ENCODE data around the gene CPNE5.
"Not testable (repeated sequence)": the region's sequence is repeated elsewhere in the genome, so short reads cannot be mapped to it uniquely, and the experiment has no call there.

CPNE5 gene

DNA sequence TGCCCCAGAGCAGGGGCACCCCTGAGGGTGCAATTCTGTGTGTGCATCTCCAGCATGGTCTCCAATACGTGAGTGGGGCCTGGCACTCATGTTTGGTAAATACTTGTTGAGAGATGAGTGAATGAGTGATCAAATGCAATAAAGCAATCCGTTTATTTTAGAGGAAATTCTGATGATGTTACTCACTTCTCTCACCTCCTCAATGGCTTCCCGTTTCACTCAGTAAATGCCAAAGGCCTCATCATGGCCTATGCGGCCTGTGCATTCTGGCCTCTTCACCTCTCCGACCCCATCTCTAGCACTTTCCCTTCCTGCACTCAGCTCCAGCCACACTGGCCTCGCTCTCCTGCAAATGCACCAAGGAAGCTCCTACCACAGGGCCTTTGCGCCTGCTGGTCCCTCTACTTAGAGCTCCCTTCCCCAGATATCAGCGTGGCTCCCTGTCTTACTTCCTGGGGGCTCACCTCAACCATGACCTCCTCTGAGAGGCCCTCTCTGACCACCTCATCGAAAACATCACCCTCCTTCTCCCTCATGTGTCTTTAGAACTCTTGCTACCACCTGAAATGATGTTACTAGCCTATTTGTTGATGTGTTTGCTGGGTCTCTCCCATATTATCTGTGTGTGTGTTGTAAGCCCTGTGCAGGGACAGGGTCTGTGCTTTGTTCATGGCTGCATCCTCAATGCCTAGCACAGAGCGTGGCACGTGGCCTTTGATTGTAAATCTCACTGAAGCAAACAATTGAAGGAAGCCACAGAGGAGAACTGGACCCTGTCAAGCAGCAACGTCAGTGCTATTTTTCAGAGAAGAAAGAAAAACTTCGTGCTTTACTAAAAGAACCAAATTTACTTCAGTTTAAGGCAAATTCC is 99.1 kb downstream of the CPNE5 start:
- no peak for FAIRE-seq

DNA sequence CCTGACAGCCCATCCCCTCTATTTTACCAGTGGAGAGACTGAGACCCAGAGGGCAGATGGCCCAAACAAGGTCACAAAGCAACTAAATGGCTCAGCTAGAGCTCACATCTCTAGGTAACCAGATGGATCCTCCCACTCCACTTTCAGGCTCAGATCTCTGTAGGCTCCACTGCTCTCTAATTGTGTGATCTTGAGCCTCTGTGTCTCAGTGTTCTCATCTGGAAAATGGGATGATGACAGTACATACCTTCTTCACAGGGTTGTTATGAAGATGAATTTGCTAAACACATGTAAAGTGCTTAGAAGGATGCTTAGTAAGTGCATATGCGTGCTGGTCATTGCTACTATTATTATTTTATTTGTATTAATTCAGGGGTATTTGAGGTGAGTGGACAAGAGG is 101.1 kb downstream of the CPNE5 start:
- no peak for FAIRE-seq

DNA sequence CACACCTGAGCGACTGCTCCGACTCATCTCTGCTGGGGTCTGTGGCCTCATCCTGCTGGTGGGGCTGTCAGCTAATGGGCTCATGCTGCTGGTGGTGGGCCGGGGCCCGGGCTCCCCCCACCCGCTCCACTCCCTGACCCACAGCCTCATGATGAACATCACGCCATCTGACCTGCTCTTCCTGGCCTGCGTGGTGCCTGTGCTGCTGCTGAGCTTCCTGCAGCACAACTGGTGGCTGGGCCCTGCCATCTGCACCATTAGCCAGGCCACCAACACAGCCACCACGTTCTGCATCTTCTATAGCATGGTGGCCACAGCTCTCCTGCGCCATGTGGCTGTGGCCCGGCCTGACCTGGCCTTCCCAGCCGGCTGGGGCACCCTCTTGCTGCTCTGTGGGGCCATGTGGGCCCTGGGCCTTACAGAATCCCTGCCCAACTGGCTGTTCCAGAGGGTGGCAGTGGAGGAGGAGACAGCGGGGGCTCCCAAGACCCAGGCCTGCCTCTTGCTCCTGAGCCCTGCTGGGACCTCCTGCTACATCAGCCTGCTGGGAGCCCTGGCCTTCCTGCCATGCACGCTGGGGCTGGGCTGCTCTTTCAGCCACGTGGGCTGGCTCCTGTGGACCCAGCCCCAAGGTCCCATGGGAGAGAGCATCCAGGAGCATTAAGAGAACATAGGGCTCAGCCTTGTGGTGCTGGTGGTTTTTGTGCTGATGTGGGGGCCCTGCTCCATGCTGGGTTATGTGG is 102.0 kb downstream of the CPNE5 start:
- no peak for FAIRE-seq

DNA sequence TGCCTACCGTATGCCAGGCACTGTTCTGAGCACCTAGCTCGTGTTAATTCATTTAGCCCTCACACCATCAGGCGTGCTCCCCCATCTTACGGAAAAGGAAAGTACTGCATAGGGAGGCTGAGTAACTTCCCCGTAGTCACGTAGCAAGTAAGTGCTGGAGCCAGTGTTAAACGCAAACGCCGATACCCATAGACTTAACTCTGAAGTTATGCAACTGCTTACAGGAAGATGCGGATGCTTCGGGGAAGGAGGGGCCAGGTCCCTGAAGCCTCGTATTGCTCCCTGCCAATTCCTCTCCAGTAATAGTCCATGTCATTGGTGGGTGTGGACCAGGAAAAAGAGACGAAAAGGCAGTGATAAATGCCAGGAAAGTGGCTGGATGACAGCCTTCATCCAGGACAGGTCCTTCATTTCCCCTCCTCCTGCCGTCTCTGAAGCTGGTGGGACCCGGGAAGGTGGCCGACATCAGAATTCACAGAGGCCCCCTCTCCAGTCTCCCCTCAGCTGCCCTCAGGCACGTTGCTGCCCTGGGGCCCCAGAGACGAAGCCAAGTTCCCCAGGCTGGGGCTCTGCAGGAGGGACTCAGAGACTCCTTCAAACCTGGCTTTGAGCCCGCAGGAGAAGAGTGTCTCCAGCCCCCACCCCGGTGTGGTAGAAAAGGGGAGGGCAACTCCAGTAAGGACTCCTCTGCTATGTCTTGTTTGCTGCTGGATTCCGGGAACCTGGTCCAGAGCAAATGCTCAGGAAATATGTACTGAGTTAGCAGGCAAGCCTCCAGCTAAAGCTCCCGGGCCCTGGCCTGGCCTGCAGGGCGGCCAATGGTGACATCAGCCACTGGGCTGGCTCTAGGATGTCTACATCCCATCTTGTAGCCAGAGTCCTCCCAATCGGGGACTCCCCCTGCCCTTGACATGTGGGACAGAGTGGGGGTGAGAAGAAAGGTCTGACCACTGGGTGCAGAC is 103.9 kb downstream of the CPNE5 start:
- no peak for FAIRE-seq

DNA sequence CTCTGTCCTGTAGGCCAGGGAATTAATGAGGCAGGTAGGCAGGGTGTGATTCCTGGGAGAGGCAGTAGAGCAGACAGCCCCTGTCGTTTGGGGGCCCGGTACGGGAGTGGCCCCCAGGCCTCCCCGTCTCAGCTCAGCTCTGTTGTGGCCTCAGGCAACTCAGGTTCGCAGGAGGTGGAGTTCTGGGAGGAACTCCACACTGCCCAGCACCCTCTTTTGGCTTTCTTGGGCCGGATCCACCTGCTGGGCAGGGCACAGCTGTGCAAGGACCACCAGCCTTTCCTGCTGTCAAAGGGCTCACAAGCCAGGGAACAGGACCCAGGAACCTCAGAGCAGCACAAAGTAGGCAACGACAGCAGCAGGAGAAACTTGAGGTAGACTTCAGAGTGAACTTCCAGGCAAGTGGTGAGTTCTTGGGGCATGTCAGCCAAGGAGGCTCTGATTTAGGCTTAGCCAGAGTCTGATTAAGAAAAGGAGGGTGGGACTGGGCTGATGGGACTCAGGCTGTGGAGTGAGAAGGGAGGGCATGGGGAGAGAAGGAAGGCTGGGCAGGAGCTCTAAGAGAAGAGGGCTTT is 104.7 kb downstream of the CPNE5 start:
- FAIRE-seq = no peak

- FAIRE-seq = no peak
Observed at GRCh38 chr6:36733300-36733699, 105.9 kb downstream of the CPNE5 start.

DNA sequence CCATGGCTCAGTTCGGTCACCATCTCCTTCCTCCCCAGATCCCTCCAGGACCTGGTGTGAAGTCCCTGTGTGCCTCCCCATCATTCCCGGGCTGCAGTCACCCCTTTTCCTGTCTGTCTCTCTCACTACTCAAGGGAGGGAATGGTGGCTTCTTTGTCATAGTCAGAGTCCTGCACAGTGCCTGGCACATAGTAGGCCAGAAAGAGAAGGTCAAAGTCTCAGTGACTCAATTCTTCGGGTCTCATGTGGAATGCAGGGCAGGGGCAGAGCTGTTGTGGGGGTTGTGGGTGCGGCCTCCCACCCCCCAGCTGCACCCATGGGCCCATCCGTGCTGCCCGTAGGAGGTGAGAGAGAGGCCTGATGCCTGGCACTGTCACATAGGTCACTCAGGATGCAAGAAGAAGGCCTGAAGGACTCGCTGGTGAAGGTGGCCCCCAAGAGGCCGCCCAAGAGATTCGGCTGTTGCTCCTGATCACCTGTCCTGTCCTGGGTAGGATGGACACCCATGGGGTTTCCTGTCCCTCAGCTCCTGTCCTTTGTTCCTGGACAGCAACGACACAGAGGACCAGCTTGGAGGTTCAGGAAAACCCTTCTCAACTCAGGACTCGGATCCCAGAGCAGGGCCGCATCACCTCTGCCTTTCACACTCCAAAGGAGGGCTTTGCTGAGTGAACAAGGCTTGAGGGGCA is 107.5 kb downstream of the CPNE5 start:
- no peak for FAIRE-seq

DNA sequence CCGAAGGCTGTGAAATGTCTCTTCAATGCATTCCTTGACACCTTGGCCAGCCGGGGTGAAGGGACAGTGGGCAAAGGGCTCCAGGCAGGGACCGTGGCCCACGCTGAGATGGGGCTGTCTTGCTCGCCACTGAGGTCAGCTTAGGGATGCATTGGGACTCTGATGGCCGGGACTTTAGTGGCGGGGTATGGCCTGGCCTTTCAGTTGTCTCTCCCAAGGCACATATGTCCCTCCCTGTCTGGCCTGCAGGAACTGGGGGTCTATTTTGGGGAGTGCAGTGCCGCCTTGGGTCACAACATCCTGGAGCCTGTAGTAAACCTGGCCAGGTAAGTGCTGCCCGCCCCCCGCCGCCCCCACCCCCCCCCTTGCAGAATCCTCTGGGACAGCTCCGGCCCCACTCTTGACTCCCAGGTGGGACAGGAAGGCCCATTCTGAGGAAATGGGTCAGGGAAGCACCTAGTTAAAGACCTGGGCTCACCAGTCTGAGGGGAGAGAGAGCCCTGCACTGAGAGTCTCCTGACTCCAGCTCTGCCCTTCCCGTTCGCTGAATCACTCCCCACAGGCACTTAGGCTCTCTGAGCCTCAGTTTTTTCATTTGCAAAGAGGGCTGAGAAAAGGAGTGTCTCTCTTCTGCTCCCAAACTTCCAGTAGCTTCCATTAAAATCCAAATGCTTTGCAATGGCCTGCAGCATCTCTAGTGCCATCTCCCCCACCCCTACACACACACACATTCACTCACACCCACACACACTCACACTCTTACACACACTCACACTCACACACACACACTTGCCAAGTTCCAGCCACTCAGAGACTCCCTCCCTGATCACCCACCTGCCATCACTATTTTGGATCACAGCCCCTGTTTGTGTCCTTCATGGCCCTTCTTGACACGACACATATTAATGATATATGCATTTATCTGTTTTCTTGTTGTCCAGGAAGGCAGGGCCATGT is 108.5 kb downstream of the CPNE5 start:
- no peak for FAIRE-seq

DNA sequence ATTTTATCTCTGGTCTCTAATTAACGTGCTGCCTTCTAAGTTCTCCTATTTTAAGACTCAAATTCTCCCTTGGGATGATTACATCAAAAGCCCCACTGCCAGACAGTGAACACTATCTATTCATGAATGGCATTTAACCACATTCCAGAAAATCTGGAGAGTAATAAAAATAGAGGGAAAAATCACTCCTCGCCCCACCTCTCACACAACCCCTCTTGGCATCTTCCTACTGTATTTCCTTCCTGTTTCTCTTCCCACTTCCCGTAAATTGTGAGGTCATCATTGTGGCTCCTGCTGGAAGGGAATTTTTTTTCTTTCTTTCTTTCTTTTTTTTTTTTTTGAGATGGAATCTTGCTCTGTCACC is 110.1 kb downstream of the CPNE5 start:
- no peak for FAIRE-seq

- FAIRE-seq = no peak
Observed at GRCh38 chr6:36728289-36729160, 110.7 kb downstream of the CPNE5 start.

DNA sequence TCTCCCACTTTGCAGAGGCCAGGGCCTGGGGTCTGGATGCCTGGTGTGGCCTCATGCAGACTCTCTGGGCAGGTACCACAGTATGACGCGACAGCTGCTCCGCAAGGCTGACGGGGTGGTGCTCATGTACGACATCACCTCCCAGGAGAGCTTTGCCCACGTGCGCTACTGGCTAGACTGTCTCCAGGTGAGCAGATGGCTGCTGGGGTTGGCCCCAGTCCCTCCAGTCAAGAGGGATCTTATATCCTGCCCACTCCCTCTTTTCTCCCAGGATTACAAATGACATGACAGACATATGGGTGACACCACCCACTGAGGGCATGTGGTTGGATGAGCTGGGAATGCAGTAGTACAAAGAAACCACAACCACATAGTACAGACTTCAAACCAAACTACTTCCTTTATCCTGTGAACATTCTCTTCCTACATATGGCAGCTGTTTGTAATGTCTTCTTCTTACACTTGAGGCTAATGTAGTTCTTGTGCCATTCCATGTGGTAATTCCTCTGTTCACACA is 111.7 kb downstream of the CPNE5 start:
- FAIRE-seq = no peak

GRCh38 chr6:36725581-36725980 is 113.7 kb downstream of the CPNE5 start:
- FAIRE-seq = no peak

DNA sequence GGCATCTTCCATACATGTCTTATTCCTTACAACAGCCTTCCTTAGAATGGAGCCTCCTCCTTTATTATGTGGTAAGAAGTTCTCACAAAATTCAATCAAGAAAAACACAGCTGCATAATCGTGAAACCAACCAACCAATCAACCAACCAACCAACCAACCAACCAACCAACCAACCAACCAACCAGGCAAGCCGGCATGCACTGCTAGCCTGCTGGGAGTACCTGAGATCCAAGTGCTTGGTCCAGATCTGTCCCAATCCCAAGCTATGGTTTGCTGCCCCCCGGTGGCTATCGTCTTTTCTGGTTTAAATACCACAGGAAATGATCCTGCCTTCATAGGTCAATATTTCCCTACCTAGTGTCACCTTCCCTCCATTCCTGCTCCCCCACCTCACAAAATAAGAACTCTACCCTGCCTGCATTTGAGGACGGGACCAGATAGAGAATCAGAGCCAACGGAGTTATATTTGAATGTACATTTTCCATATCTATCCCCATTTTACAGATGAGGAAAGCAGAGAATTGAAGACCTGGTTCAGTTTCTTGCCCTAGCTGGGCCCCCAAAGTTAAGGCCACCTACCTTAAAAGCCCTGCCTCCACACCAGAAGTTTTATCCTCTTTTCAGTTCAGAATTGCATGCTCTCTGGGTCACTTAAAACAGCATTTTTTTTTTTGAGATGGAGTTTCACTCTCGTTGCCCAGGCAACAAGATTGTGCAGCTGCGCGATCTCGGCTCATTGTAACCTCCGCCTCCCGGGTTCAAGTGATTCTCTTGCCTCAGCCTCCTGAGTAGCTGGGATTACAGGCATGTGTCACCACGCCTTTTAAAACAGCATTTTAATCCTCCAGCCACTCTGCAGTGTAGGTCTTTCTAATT is 114.5 kb downstream of the CPNE5 start:
- FAIRE-seq = no peak

GRCh38 chr6:36723992-36724391 is 115.3 kb downstream of the CPNE5 start:
- FAIRE-seq = not testable (repeated sequence)

- FAIRE-seq = no peak
Observed at GRCh38 chr6:36722879-36723278, 116.4 kb downstream of the CPNE5 start.

- no peak for FAIRE-seq
Observed at GRCh38 chr6:36722365-36722764, 116.9 kb downstream of the CPNE5 start.

- no peak for FAIRE-seq
Observed at GRCh38 chr6:36721369-36722140, 117.7 kb downstream of the CPNE5 start.

Measured in TTC549 (cell line).